HG03097 (cell line): ENCODE measurements around the gene MAPK7.
"Not testable (repeated sequence)": the region's sequence is repeated elsewhere in the genome, so short reads cannot be mapped to it uniquely, and the experiment has no call there.

ENCODE experiments used
- ATAC-seq: cut with Tn5 transposase; IDR thresholded peaks from one replicate; pipeline ENCODE4 v1.9.1; 2021; ENCODE audit not compliant: unreplicated experiment, low FRiP score

MAPK7 gene

GRCh38 chr17:19342611-19343255, 35.6 kb upstream of the MAPK7 start:
- ATAC-seq = no peak

DNA sequence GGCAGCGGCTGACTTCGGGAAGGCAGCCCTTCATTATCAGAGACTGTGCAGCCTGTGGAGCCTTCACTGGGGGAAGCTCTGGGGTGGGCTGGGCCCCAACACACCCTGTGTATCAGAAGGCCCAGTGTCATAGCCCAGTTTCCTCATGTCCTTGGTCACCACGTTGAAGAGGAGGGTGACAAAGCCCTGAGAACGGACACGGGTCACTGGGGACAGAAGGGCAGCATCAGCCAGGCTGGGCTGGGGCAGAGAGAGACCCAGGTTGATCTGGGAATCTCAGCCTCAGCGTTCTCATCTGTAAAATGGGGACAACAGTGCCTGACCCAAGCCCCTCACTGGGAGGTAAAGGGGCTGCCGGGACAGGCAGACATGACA, 35.1 kb upstream of the MAPK7 start:
- ATAC-seq = no peak

DNA sequence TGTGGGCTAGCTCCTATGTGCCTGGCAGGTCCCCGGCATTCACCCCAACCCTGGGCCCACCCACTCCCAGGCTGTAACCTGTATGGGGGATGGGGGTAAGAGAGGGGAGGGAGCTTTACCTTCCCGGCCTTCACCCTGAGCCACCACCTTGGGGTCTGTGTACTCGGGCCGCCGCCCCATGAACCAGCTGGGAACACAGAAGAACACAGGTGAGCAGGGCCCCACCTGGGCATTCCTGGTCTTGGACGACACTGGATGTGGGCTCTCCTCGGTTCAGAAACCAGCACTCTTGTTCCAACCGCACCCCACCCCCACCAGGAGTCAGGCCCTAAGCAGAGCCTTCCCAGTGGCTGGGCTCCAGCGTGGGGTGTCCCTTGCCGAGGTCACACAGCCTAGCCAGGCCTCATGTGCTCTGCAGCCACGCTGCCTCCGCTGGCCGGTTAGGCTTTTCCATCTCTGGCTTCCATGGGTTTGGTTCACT, 34.6 kb upstream of the MAPK7 start:
- no peak for ATAC-seq

- ATAC-seq = no peak
Observed at GRCh38 chr17:19344311-19345066, 33.8 kb upstream of the MAPK7 start.

DNA sequence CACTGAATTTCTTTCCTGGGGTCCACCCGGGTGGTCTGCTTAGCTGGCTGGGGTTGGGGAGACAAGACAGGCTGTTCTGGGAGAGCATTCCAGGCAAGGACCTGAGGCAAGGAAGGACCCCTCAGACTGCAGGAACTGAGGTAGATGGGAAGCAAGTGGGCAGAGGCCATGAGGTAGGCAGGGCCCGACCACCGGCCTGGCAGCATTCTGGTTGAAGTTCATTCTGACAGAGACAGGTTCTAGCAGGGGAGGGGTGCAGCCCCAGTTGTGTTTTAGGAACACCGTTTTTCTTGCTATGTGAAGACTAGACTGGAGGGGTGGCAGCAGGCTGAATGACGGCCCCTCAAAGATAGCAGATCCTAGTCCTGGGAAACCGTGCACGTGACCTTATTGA, 33.2 kb upstream of the MAPK7 start:
- no peak for ATAC-seq

DNA sequence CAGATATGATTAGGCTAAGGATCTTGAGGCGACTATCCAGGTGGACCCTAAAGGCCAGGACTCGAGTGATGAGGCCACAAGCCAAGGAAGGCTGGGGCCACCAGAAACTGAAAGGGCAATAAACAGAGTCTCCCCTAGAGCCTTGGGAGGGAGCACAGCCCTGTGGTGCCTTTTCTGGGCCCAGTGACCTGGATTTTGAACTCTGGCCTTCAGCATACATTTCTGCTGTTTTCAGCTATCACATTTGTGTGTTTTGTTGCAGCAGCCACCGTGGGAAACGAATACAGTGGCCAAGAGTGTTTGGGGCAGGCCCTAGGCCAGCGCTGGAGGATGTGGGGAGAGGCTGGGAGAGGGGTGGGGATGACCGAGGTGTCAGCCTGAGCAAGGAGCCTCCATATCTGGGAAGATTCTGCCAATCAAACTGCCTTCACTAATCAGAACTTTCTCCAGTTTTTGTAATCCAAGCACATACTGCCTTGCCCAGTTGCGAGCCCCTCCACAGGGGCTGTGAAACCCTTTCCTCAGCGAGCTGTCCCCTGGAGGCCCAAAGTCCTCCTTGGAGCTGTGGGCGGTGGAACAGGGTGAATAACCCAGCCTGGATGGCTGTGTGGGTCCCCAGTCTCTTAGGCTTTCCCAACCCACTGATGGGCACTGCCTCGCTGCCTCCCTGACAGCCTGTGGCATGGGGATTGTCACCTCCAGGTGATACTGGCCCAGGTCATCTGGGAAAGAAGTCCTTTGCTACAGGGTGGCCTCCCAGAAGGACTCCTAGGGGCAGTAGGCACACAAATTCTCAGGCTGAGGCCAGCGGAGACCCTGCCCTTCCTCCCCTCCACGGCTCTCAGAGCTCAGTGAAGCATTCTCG, 32.6 kb upstream of the MAPK7 start:
- ATAC-seq = no peak

GRCh38 chr17:19346351-19347255, 31.7 kb upstream of the MAPK7 start:
- no peak for ATAC-seq

DNA sequence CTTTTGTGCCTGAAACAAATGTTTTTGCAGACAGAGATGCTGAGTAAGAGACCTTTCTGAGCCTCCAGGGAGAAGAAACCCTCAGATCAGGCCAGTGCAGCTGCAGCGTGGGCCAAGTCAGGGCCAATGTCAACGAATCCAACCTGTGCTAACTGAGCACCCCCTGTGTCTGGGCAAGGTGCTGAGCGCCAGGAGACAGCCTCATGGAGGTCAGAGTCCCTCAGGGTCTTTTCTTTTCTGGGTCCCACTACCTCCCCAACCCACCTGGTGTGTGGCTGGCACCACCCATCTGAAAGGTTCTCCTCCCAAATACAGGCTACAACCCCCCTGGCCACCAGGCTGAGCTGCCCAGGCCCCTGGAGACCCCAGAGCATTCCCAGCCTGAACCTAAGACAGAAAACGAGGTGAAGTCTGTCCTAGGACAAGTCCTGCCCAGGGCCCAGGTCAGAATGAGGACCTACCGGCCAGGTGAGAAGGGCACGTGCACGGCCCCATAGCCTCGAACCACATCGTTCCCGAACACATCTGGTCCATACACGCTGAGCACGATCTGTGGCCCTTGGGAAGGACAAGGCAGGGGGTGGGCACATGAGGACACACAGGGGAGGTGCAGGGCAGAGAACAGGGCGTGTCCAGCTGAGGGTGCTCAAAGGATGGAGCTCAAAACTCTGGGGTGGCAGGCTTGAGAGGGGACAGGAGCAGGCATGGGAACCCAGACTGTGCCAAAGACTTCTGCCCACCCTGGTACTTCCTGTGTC, 30.8 kb upstream of the MAPK7 start:
- ATAC-seq = no peak

DNA sequence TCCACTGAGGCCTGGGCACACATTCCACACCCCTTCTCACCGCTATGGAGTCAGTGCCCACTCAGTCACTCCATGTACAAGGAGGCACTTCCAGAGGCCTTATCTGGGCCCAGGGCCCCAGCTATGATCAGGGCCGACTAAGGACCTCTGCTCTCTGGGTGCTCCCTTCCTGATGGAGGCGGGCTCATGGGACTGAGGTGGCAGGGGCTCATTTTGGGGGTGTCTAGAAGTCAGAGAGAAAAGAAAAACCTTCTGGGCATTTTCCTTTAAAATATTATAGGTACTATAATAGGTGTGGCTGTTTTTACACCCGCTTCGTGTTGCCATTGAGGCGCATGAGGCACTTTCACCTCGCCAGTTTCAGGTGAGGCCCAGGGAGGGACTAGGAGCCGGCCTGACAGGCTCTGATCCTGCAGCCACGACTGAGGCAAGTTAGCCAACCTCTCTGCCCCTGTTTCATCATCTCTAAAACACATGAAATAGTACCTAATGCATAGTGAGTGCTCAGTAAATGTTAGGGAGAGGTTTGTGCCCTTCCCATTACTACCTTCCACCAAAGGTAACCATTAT, 30.1 kb upstream of the MAPK7 start:
- ATAC-seq = no peak

- no peak for ATAC-seq
Observed at GRCh38 chr17:19348806-19349205, 29.5 kb upstream of the MAPK7 start.

DNA sequence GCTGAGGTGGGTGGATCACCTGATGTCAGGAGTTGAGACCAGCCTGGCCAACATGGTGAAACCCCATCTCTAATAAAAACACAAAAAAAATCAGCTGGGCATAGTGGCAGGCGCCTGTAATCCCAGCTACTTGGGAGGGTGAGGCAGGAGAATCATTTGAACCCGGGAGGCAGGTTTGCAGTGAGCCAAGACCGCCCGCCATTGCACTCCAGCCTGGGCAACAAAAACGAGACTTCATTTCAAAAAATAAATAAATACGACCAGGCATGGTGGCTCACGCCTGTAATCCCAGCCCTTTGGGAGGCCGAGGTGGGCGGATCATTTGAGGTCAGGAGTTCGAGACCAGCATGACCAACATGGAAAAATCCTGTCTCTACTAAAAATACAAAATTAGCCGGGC, 24.9 kb upstream of the MAPK7 start:
- not testable (repeated sequence) for ATAC-seq

DNA sequence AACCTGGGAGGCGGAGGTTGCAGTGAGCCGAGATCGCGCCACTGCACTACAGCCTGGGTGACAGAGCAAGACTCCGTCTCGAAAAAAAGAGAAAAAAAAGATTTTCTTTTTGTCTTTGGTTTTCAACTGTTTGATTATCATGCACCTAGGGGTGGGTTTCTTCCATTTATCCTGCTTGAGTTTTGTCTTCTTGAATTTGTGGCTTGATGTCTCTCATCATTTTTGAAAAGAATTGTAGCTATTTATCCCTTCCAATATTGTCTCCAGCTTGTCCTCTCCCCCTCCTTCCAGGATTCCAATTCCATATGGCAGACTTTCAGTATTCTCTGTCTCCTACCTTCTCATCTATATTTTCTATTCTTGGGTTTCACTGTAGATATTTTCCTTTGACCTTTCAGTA, 23.6 kb upstream of the MAPK7 start:
- ATAC-seq = no peak

DNA sequence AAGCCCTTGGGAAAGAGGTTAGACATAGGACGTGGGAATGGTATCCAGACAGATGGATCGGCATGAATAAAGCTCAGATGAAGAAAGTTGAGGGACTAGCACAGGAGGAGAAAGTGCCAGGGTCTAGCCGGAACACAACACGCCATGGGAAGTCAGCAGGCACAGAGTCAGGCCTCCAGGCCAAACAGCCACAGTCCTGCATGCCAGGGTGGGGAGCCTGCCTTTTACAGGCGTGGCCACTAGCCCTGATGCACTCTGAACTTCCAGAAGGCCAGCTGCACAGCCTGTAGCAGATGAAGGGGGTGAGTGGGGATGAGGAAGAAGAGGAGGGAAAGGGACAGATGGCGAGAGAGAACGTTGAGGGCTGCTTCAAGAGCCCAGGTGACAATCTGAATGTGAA, 20.9 kb upstream of the MAPK7 start:
- ATAC-seq = no peak

GRCh38 chr17:19357761-19358160, 20.5 kb upstream of the MAPK7 start:
- ATAC-seq = no peak

- ATAC-seq = no peak
Observed at GRCh38 chr17:19359151-19359550, 19.1 kb upstream of the MAPK7 start.

GRCh38 chr17:19359856-19360255, 18.4 kb upstream of the MAPK7 start:
- ATAC-seq = no peak

GRCh38 chr17:19360772-19361171, 17.5 kb upstream of the MAPK7 start:
- ATAC-seq = no peak

DNA sequence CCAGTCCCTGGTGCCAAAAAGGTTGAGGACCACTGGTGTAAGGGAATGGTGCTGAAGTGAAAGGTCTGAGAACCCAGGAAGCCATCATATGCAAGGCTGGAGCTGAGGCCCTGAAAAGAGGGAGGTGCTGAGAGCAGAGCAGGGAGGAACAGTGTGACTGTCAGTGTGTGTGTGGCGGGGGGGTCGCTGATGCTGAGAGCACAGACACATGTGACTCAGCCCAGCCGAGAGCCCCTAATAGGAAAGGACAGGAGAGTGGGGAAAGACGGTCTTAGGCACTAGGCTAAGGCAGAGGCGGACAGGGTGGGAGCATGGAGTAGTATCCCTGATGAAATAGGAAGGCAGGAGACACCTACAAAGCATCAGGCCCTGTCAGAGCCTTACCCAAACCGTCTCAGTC, 17.0 kb upstream of the MAPK7 start:
- no peak for ATAC-seq

- no peak for ATAC-seq
Observed at GRCh38 chr17:19361944-19362276, 16.4 kb upstream of the MAPK7 start.
